ENCODE measurements around the gene HDAC11.

GRCh38 chr3:13493867-13494441 lies 13.8 kb downstream of the HDAC11 start:
- TF ChIP-seq GATA3 (IDR thresholded peaks at IDR 0.05; ENCODE audit: low read depth, low read length) (no peak), GATA2 (IDR thresholded peaks at IDR 0.05; ENCODE audit: low read depth, low read length) (no peak)
